PC-9 (cell line): Measurements from ENCODE around the gene OBSCN.

Experiments
- EZH2 ChIP-seq: fragments of 200-600 bp; sonication (generic); IDR thresholded peaks from 2 replicates; pipeline ENCODE4 v1.8.0; 2017; ENCODE audit warnings: antibody characterized with exemption, low read depth
- TF ChIP-seq, protein P1 (sequence below): fragments of 200-600 bp; sonication (generic); conservative IDR thresholded peaks from 2 replicates; pipeline ENCODE4 v1.6.1; 2017; ENCODE audit warnings: mixed run types, antibody characterized with exemption, mild to moderate bottlenecking, moderate library complexity

DNA sequence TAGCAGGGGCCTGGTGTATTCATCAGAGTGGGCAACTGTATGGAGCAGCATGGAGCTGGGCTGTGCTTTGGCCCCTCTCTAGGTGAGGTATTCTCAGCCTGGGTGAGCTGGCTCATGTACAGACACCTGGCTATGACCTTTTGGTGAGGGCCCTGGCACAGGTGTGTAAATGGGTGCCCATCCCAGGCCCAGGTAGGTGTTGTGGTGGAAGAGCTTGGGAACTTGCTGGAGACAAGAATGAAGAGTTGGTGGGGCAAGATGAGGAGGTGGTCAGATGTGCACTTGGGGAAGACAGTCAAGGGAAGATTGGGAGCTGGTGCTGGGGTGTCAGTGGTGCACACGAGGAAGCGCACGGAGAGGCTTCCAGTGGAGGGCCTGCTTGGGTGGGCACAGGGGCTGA is 103.2 kb downstream of the OBSCN start:
- TF ChIP-seq, protein P1, sequence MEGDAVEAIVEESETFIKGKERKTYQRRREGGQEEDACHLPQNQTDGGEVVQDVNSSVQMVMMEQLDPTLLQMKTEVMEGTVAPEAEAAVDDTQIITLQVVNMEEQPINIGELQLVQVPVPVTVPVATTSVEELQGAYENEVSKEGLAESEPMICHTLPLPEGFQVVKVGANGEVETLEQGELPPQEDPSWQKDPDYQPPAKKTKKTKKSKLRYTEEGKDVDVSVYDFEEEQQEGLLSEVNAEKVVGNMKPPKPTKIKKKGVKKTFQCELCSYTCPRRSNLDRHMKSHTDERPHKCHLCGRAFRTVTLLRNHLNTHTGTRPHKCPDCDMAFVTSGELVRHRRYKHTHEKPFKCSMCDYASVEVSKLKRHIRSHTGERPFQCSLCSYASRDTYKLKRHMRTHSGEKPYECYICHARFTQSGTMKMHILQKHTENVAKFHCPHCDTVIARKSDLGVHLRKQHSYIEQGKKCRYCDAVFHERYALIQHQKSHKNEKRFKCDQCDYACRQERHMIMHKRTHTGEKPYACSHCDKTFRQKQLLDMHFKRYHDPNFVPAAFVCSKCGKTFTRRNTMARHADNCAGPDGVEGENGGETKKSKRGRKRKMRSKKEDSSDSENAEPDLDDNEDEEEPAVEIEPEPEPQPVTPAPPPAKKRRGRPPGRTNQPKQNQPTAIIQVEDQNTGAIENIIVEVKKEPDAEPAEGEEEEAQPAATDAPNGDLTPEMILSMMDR = no peak
- TF ChIP-seq EZH2 = no peak
